ENCODE measurements around the gene ZNF521.

DNA sequence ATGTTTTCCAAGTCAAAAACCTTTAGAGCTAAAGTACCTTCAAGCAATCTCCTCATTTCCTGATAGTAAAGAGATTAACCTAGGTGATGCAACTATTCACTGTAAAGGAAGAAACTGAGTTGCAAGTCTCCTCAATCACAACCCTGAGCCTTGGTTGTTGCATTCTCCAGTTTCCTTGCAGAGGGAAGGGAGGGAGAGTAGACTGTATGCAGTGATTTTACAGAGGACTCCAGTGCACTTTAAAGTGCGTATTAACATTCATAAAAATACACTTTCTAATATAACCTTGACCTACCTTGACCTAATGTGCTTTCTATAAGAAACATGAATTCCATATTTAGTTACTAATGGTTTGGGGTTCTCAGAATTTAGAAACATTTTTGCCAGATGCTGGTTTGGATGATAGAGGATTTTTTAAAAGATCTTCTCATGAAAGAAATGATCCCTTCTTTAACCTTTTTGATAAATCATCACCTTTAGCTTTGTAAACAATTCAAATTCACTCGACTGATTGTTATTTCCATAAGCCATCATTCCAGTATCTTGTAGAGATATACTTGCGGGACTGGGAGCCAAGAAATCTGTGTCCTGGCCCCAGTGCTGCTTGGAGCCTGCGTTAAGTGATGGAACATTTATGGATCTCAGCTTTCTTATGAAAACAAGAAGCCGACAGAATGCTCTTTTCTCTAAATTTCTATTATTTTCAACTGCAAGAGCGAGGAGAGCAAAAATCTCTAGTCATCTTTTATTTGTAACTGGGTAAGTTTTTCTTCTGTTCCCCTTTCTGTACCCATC, 228.3 kb downstream of the ZNF521 start:
- TF ChIP-seq, protein P1, sequence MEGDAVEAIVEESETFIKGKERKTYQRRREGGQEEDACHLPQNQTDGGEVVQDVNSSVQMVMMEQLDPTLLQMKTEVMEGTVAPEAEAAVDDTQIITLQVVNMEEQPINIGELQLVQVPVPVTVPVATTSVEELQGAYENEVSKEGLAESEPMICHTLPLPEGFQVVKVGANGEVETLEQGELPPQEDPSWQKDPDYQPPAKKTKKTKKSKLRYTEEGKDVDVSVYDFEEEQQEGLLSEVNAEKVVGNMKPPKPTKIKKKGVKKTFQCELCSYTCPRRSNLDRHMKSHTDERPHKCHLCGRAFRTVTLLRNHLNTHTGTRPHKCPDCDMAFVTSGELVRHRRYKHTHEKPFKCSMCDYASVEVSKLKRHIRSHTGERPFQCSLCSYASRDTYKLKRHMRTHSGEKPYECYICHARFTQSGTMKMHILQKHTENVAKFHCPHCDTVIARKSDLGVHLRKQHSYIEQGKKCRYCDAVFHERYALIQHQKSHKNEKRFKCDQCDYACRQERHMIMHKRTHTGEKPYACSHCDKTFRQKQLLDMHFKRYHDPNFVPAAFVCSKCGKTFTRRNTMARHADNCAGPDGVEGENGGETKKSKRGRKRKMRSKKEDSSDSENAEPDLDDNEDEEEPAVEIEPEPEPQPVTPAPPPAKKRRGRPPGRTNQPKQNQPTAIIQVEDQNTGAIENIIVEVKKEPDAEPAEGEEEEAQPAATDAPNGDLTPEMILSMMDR (IDR thresholded peaks at IDR 0.05 in 2 of 3, conservative IDR thresholded peaks at IDR 0.05 in 1 of 3; ENCODE audit: control insufficient read depth in 2 of 3, extremely low read depth in 1 of 3, insufficient read depth in 1 of 3, low read depth in 3 of 3, low read length in 3 of 3): no peak
- no peak for TF ChIP-seq HDAC2 (IDR thresholded peaks at IDR 0.05)
